CD4-positive, alpha-beta T cell treated with Interleukin-17A for 1 hour (primary cell): ENCODE measurements around the gene STAG1.
A peak's percentile ranks its signal among the peaks of the same experiment; 100 is the strongest.
"Not testable (repeated sequence)": the region's sequence is repeated elsewhere in the genome, so short reads cannot be mapped to it uniquely, and the experiment has no call there.

Experiments used
- DNase-seq: peaks from one replicate; pipeline ENCODE4 v3.0.0-alpha.2; 2020

STAG1 gene

GRCh38 chr3:136752172-136752421 is at the start of gene STAG1:
TSS of gene STAG1 (minus strand) at chr3:136752378. CDS start at chr3:136630898, 121,480 bp downstream.
- no peak for DNase-seq

- not testable (repeated sequence) for DNase-seq
Measured at GRCh38 chr3:136801146-136801545, 49.0 kb upstream of the STAG1 start.

DNA sequence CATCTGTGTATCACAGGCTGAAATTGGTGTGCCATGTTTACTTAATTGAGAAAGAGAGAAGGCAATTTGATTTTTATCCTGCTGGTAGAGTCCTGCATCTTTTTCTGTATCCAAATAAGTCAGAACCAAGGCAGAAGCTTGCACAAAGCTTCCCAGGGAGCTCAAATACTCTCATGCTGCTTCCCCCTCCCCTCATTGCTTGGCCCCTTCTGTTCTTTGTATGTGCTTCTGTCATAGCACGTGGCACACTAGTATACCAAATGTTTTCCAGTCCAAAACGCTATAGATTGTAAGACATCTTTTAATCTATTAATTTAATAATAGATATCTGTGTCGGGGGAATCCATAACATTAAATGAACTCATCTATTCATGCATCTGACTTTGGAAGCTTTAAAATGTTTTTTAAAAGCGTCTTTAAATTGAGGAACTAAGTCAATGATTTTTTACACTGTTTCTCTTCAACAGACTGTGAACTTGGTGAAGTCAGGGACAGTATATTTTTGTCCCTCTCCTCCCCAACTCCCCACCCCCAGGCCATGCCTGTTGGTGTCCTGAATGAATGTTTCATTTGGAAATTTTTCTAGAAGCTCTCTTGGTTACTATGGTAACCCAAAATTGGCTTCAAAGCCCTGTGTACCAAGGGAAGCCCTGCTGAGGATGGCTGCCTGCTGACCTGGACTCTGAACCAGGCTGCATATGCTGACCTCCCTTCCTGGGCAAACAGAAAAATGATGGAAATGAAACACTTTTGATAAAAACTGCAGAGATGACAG is 40.6 kb upstream of the STAG1 start:
- no peak for DNase-seq

DNA sequence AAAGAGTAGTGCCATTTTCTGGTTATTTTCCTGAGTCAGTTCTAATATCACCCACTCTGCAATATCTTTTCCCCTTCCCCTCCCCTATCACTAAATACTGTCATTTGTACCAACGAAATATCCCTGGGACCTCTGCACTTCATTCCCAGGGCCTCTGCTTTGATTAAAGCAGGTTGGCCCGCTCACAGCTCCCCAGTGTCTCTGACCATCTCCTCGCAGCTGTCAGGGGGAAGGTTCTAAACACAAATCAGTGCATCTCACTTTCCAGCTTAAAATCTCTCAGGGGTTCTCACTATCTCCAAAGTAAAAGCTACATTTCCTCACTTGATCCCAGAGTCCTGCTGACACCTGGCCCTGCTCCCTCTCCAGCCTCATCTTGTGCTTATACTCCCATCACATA is 38.6 kb upstream of the STAG1 start:
- DNase-seq, result no peak

DNA sequence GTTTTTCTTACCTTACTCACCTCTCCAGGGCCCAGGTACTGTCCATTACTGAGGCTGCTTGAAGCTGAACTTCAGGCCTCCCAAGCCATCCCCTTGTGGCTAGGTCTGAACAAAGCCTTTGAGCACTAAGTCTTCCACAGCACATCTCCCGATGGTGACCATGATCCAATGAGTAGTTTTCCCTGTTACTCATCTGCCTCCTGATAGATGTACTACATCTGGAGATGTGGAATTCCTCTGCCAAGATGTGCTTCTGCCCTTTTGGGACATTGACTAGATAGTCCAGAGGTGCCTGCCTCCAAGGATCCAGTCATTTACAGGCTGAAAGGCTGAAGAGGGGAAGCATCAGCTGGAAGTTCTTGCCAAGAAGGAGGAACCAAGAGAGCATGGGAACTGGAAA is 37.8 kb upstream of the STAG1 start:
- no peak for DNase-seq

- no peak for DNase-seq
Measured at GRCh38 chr3:136788154-136788553, 36.0 kb upstream of the STAG1 start.

- DNase-seq, result peak; percentile 37
Measured at GRCh38 chr3:136787349-136787748, 35.2 kb upstream of the STAG1 start.

DNA sequence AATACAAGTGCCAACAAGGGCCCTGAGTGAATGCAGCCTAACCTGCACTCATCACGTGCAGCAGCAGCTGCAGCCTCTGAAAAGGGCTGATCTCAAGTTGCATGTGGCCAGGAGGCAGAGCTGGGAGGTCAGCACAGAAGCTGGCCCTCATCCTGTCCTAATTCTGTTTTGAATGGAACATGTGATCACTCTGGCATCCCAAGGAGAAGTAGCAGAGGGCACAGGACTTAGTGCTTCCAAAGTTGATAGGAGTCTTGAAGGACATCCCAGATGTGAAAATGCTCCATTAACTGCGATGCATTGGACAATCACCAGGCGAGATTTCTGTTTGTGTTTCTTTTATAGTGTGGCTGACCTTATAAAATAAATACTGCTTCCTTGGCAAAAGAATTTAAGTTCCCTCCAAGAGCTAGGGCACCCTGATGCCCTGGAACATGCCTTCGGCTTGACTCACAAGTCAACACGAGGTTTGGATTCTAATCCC is 31.6 kb upstream of the STAG1 start:
- no peak for DNase-seq

- no peak for DNase-seq
Measured at GRCh38 chr3:136780741-136781140, 28.6 kb upstream of the STAG1 start.

DNA sequence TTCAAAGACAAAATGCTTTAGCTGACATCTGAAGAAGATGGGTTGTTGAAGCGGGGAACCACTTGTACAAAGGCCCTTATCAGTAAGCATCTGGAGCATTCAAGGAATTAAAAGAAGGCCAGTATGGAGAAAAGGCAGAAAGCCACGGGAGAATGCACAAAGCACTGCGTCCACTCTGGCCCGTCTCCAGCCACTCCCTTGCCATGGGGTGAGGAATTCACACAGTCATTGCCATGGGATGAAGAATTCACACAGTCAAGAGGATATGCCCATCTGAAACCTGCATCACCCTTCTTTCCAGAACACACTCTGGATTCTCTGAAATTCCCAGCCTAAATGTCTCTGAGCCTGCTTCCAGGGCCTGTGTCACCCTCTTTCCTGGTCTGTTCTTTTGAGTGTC is 26.7 kb upstream of the STAG1 start:
- DNase-seq, result no peak

GRCh38 chr3:136772709-136773108 is 20.5 kb upstream of the STAG1 start:
- DNase-seq, result no peak

DNA sequence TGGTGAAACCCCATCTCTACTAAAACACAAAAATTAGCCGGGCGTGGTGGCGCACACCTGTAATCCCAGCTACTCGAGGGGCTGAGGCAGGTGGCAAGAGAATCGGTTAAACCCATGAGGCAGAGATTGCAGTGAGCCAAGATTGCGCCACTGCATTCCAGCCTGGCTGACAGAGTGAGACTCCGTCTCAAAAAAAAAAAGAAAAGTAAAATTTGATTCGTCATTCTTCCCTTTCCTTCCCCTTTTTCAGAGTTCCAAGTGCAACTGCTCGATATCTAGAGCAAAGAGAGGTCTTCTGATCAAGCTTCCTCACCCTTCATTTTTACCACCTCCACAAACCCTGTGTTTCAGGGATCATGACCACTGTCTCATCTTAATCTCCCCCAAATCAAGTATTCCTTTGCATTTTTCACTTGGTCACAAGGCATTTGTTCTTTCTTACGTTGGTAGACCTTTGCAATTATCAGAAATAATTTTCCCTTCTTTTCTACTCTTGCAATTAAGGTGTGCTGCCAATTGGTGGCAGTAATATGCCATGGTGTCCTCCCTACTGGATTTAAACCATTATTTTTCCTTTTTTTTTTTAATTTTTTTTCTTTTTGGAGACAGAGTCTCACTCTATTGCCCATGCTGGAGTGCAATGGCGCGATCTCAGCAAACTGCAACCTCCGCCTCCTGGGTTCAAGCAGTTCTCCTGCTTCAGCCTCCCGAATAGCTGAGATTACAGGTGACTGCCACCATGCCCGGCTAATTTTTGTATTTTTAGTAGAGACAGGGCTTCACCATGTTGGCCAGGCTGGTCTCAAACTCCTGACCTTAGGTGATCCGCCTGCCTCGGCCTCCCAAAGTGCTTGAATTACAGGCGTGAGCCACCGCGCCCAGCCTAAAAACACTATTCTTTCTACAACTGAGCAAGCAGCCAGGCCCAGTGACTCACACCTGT is 6.3 kb upstream of the STAG1 start:
- peak; percentile 25 for DNase-seq

DNA sequence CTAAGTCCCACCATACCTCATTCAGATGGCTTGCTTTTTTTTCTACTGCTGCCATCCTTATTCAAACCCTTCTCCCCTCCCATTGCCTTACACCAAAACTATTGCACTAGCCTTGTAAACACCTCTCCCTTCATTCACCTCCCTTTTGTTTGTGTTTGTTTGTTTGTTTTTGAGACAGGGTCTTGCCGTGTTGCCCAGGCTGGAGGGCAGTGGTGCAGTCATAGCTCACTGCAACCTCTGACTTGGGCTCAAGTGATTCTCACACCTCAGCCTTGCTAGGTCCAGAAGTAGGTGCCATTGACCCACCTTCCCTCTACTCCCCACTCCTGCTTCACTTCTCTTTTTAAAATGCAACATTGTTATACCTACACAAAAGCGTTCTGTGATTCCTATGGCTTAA is 3.0 kb upstream of the STAG1 start:
- no peak for DNase-seq

DNA sequence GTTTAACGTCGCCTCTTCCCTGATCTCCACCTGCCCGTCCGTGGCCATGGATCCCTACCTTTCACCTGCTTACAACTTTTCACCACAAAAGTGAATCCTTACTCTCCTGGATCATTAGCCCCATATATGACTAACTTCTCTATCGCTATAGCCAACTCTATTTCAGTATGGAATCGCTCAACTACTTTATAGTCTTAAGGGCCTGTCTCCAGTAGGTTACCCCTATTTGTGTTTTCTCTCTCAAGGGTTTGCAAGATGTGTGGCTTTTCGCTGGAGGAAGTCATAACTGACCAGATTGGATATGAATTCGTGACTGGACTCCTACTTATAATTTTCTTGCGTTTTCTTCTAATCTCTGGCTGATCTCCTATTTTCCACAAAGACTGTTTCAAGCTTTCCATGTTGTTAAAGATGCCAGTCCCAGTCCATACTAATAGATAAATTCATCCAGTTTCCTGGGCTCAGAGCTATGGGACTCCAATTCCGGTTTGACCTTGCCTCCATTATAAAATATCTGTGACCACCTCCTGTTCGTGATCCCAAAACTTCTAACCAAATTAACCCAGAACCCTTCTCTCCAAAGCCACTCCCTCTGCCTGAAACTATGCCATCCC is 1.3 kb upstream of the STAG1 start:
- no peak for DNase-seq

DNA sequence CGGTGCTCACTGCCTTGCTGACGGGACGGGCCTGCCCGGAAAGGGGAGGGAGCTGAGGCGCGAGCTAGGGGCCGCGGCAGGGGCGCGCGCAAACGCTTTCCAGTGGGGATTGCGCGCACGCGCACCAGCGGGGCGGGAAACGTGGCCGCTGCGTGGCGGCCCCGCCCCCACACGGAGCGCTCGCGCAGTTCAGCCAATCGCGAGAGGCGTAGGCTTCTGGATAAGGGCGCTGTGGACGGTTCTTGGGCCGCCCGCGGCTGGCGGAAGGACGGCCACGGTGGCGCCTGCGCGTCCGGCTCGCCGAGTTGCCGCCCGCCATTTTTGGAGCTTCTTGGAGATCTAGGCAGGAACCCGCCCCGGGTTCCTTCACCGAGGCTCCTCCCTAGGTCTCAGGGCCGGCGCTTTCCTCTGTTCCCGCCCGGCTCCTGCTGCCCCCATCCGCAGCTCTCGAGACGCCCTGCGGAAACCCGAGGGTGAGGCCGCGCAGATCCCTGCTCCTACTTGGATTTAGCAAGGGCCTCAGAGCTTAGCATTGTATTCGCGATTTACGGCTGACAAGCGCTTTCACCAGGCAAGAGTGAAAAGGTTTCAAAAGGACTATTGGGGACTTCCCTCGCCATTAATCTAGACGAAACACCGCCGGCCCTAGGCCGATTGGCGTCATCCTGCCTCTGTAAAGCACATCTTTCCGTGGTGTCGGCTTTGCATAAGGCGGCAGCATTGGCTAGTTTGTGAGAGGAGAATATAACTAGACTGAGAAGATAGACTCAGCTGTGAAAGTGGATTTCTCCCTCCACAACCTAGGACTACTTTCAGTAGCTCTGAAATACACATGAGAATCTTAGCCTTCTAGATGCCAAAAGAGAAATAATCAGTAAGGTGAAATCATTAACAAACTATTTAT is 496 bp upstream of the STAG1 start:
- peak; percentile 98 for DNase-seq

DNA sequence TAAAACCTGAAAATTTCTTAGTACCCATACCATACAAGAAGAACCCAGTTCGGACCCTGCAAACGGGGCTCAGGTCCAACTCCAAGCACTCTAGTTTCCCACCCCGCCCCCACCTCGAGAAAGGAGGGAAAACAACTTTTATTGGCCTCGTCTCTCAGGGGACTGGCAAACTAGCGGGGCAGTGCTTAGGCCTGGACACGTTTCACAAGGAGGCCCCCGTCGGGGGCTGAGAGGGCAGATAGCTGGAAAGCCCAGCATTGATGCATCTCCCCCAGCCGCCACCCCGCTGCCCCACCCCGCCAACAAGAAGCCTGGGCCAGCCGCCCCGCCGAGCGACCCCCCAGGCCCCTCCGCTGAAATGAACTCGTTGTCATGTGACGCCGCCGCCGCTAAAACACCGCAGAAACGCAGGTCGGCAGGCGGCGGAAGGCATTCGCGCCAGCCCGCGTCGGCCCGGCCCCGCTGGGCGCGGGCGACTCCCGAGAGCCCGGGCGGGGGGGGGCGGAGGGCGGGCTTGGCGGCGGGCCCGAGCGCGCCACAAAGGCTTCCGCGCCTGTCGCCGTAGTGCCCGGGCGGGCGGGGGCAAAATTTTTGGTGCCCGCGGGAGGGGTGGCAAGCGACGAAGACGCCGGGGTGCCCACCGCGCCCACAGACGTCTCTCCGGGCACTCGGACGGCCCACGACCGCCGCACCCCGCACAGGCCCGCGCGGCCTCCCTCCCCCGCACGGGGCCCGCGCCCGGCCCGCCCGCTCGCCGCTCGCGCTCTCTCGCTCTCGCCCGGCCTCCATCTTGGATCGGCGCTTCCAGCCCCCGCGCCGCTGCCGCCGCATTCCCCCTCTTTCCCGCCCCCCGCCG is 634 bp downstream of the STAG1 start:
- peak; percentile 71 for DNase-seq

DNA sequence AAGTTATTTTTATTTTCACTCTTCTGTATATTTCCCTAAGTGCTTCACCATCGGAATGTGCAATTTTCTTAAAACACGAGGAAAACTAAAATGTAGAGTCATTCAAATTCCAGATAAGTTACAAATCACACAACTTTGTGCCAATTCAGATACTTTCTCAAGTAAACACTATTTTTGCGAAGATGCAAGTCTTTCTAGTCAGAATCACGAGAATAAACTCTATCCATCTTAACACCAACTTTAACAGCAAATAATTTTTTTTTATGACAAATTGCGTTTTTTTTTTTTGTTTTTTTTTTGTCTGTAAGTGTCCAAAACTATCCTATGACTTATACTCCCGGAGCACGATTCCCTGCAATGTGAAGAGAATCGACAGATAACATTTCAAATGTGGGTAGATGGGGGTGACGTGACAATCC is 1.3 kb downstream of the STAG1 start:
- no peak for DNase-seq

GRCh38 chr3:136750209-136750896 is 1.8 kb downstream of the STAG1 start:
- DNase-seq, result peak; percentile 39

- not testable (repeated sequence) for DNase-seq
Measured at GRCh38 chr3:136749602-136750001, 2.6 kb downstream of the STAG1 start.

- no peak for DNase-seq
Measured at GRCh38 chr3:136749091-136749490, 3.1 kb downstream of the STAG1 start.

- DNase-seq, result no peak
Measured at GRCh38 chr3:136745916-136746315, 6.3 kb downstream of the STAG1 start.
